Mammary epithelial cell (primary cell): ENCODE measurements around the gene PHF13.

ENCODE experiments used
- EZH2 ChIP-seq: IDR thresholded peaks from 2 replicates; pipeline ENCODE4 v1.6.1; 2012; ENCODE audit warnings: low read length, inconsistent platforms, borderline replicate concordance
- TF ChIP-seq, protein P1 (sequence below), 2 donors: IDR thresholded peaks in 1 of 2; conservative IDR thresholded peaks in 1 of 2; 2 replicates each; pipeline ENCODE4 v1.5.1; 2011 to 2012; ENCODE audit warnings: inconsistent platforms in 2 of 2, low read length in 2 of 2, mild to moderate bottlenecking in 2 of 2, control low read depth in 1 of 2, low read depth in 1 of 2; ENCODE audit not compliant: insufficient read depth in 1 of 2; ENCODE audit errors: extremely low read depth in 1 of 2

DNA sequence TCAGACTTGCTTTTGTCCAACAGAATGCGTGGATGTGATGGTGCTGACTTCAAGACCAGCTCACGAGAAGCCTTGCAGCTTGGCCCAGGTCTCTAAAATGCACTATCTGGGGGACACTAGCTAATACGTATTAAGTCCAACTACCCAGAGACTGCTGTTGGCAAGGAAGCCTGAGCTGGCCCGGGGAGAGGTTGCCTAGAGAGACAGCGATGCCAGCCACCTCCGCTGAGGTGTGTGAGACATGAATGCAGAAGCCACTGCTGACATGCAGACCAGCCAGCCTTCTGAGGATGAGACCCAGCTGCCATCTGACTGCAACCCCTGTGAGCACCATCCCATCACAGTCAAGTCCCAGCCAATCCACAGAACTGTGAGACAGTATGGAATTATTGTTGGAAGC is 43.6 kb downstream of the PHF13 start:
- TF ChIP-seq, protein P1, sequence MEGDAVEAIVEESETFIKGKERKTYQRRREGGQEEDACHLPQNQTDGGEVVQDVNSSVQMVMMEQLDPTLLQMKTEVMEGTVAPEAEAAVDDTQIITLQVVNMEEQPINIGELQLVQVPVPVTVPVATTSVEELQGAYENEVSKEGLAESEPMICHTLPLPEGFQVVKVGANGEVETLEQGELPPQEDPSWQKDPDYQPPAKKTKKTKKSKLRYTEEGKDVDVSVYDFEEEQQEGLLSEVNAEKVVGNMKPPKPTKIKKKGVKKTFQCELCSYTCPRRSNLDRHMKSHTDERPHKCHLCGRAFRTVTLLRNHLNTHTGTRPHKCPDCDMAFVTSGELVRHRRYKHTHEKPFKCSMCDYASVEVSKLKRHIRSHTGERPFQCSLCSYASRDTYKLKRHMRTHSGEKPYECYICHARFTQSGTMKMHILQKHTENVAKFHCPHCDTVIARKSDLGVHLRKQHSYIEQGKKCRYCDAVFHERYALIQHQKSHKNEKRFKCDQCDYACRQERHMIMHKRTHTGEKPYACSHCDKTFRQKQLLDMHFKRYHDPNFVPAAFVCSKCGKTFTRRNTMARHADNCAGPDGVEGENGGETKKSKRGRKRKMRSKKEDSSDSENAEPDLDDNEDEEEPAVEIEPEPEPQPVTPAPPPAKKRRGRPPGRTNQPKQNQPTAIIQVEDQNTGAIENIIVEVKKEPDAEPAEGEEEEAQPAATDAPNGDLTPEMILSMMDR (conservative IDR thresholded peaks at IDR 0.05 in 1 of 2, IDR thresholded peaks at IDR 0.05 in 1 of 2; ENCODE audit: extremely low read depth in 1 of 2, insufficient read depth in 1 of 2, low read depth in 1 of 2, low read length in 2 of 2) = no peak
- TF ChIP-seq EZH2 = no peak
